PC-9 (cell line): ENCODE measurements around the gene MRPS11. TPM values are rescaled to one million over a fixed set of nuclear protein-coding genes. Genes with fewer than 3 reads are reported as not detected.
A peak's percentile ranks its signal among the peaks of the same experiment; 100 is the strongest.

Experiments used
- BruUV-seq: library from RNA; stranded (reverse); fragments of 400-500 nt; replicated peaks from 2 replicates; lab custom pipeline; 2021; lab: Mats Ljungman, UMichigan
- CTCF ChIA-PET: fragments of 300-600 bp; sonication (Branson Sonifier 250); formaldehyde crosslinking; loops from one replicate; lab custom pipeline; 2022; ENCODE audit warnings: antibody characterized with exemption; lab: Charles Lee
- POLR2A ChIA-PET: fragments of 300-600 bp; sonication (Branson Sonifier 250); formaldehyde crosslinking; loops from one replicate; lab custom pipeline; 2022; ENCODE audit warnings: antibody characterized with exemption; ENCODE audit not compliant: unreplicated experiment; lab: Charles Lee
- DNase-seq, 2 experiments: peaks; one replicate each; pipeline versions ENCODE4 v3.0.0 to v3.0.0-alpha.2; 2015 to 2022; ENCODE audit warnings: mixed read lengths in 1 of 2
- H2AFZ ChIP-seq: fragments of 200-600 bp; sonication (generic); 2 replicates; pipeline ENCODE4 v1.8.1; 2017; ENCODE audit warnings: antibody characterized with exemption
- H3F3A ChIP-seq: fragments of 200-600 bp; sonication (generic); 2 replicates; pipeline ENCODE4 v1.8.1; 2017; ENCODE audit warnings: antibody characterized with exemption, mild to moderate bottlenecking, low read depth; ENCODE audit not compliant: insufficient read depth
- H3K27ac ChIP-seq: fragments of 200-600 bp; sonication (generic); 2 replicates; pipeline ENCODE4 v1.6.1; 2016; ENCODE audit warnings: mixed run types
- H3K27me3 ChIP-seq: fragments of 200-600 bp; sonication (generic); 2 replicates; pipeline ENCODE4 v1.6.1; 2016; ENCODE audit warnings: low read depth, mixed run types; ENCODE audit not compliant: insufficient read depth
- H3K36me3 ChIP-seq: fragments of 200-600 bp; sonication (generic); 2 replicates; pipeline ENCODE4 v1.6.1; 2016; ENCODE audit warnings: low read depth, mixed run types
- H3K4me1 ChIP-seq: fragments of 200-600 bp; sonication (generic); replicated peaks from 2 replicates; pipeline ENCODE4 v1.6.1; 2016; ENCODE audit warnings: mixed run types; ENCODE audit not compliant: insufficient read depth
- H3K4me2 ChIP-seq: fragments of 200-600 bp; sonication (generic); 2 replicates; pipeline ENCODE4 v1.6.1; 2017; ENCODE audit warnings: mixed run types
- H3K4me3 ChIP-seq: fragments of 200-600 bp; sonication (generic); 2 replicates; pipeline ENCODE4 v1.6.1; 2016; ENCODE audit warnings: mixed run types
- H3K79me2 ChIP-seq: fragments of 200-600 bp; sonication (generic); 2 replicates; pipeline ENCODE4 v1.6.1; 2017; ENCODE audit warnings: low read depth, mixed run types
- H3K9me2 ChIP-seq: fragments of 200-600 bp; sonication (generic); 2 replicates; pipeline ENCODE4 v1.8.1; 2017; ENCODE audit warnings: mild to moderate bottlenecking; ENCODE audit not compliant: insufficient read depth
- H3K9me3 ChIP-seq: fragments of 200-600 bp; sonication (generic); 2 replicates; pipeline ENCODE4 v1.8.1; 2016; ENCODE audit warnings: low read depth; ENCODE audit not compliant: insufficient read depth
- H4K20me1 ChIP-seq: fragments of 200-600 bp; sonication (generic); 2 replicates; pipeline ENCODE4 v1.8.1; 2017; ENCODE audit not compliant: insufficient read depth
- CTCF ChIP-seq: fragments of 200-600 bp; sonication (generic); conservative IDR thresholded peaks from 2 replicates; pipeline ENCODE4 v1.6.1; 2017; ENCODE audit warnings: mixed run types, antibody characterized with exemption, mild to moderate bottlenecking, moderate library complexity
- EZH2 ChIP-seq: fragments of 200-600 bp; sonication (generic); IDR thresholded peaks from 2 replicates; pipeline ENCODE4 v1.8.0; 2017; ENCODE audit warnings: antibody characterized with exemption, low read depth
- intact Hi-C: fragments of 100-400 bp; cut with micrococcal nuclease; formaldehyde crosslinking; loops from one replicate; pipeline ENCODE4 v1.10.0; 2022; ENCODE audit not compliant: unreplicated experiment
- total RNA-seq: library from RNA; stranded (reverse); gene quantifications from 2 replicates; pipeline ENCODE4 v1.2.3, GENCODE V29; 2021

The MRPS11 gene
- total RNA-seq, 1 experiment from 2014 or later, result 57.2 TPM

- Histone ChIP-seq H3K36me3 (peaks cover 4% of the 10 kb centered on the region; the same call in 1 of the 2 replicates), H3K4me2 (no peak overlapping the region), H3K4me1 (no peaks in the 10 kb centered on the region), H3K27ac (no peak overlapping the region), H3F3A (no peaks in the 10 kb centered on the region), H3K9me3 (no peaks in the 10 kb centered on the region), H3K4me3 (no peak overlapping the region), H3K9me2 (no peaks in the 10 kb centered on the region), H3K79me2 (no peaks in the 10 kb centered on the region), H4K20me1 (no peaks in the 10 kb centered on the region; the same call in 1 of the 2 replicates), H3K27me3 (no peaks in the 10 kb centered on the region), H2AFZ (no peak overlapping the region)
- ChIA-PET CTCF (no interaction called here), POLR2A (no interaction called here)
- intact Hi-C loops, result loop anchor here (1.0 to 10.0 kb wide), 4 partner anchors 138 to 538 kb away; no protein-coding TSS in a partner anchor
- no TSS peak for BruUV-seq
- TF ChIP-seq CTCF (peak; percentile 68), EZH2 (no peak)
- DNase-seq, result no peak
These were observed 9.1 kb downstream of the MRPS11 start for GRCh38 chr15:88476635-88477060.

- Histone ChIP-seq H3K36me3 (peaks cover 4% of the 10 kb centered on the region; the same call in 1 of the 2 replicates), H4K20me1 (no peaks in the 10 kb centered on the region; the same call in 1 of the 2 replicates), H3K9me3 (no peaks in the 10 kb centered on the region), H3K4me1 (no peaks in the 10 kb centered on the region), H3F3A (no peaks in the 10 kb centered on the region), H3K27me3 (no peaks in the 10 kb centered on the region), H3K9me2 (no peaks in the 10 kb centered on the region), H3K4me3 (no peak overlapping the region), H3K79me2 (no peaks in the 10 kb centered on the region), H2AFZ (no peak overlapping the region), H3K4me2 (no peak overlapping the region), H3K27ac (no peak overlapping the region)
- DNase-seq, result no peak
- BruUV-seq, result no TSS peak
- ChIA-PET POLR2A (no interaction called here), CTCF (no interaction called here)
- intact Hi-C loops, result loop anchor here (2.0 to 10.0 kb wide), 3 partner anchors 138 to 538 kb away; no protein-coding TSS in a partner anchor
- no peak for TF ChIP-seq EZH2
- TF ChIP-seq CTCF, result no peak
These were observed 9.6 kb downstream of the MRPS11 start for GRCh38 chr15:88477126-88477525.

- H3K27ac ChIP-seq, result no peak overlapping the region
- peaks cover 4% of the 10 kb centered on the region; the same call in 1 of the 2 replicates for H3K36me3 ChIP-seq
- H3F3A ChIP-seq, result no peaks in the 10 kb centered on the region
- ChIA-PET CTCF (no interaction called here), POLR2A (no interaction called here)
- no peaks in the 10 kb centered on the region for H3K9me3 ChIP-seq
- no peak for TF ChIP-seq EZH2
- no peak for TF ChIP-seq CTCF
- no peaks in the 10 kb centered on the region for H3K79me2 ChIP-seq
- no peak overlapping the region for H2AFZ ChIP-seq
- H3K9me2 ChIP-seq, result no peaks in the 10 kb centered on the region
- no peak overlapping the region for H3K4me3 ChIP-seq
- no peaks in the 10 kb centered on the region for H3K4me1 ChIP-seq
- no peaks in the 10 kb centered on the region for H3K27me3 ChIP-seq
- H3K4me2 ChIP-seq, result no peak overlapping the region
- no TSS peak for BruUV-seq
- H4K20me1 ChIP-seq, result no peaks in the 10 kb centered on the region; the same call in 1 of the 2 replicates
- intact Hi-C loops, result loop anchor here (2.0 to 10.0 kb wide), 3 partner anchors 137 to 537 kb away; no protein-coding TSS in a partner anchor
- no peak for DNase-seq
These were observed 10.4 kb downstream of the MRPS11 start for GRCh38 chr15:88477904-88478303.
